GM12878 (cell line): ENCODE data around the gene HSFX4. TPM values are rescaled to one million over a fixed set of nuclear protein-coding genes. Genes with fewer than 3 reads are reported as not detected.
"Not testable (repeated sequence)": the region's sequence is repeated elsewhere in the genome, so short reads cannot be mapped to it uniquely, and the experiment has no call there.

Experiments used
- ATAC-seq: fragments of 200-7000 bp; cut with Tn5 transposase; 3 replicates; pipeline ENCODE4 v1.9.1; 2020; ENCODE audit warnings: mild to moderate bottlenecking, moderate library complexity
- BruUV-seq: library from RNA; stranded (reverse); fragments of 400-500 nt; replicated peaks from 2 replicates; lab custom pipeline; 2021; lab: Mats Ljungman, UMichigan
- CTCF ChIA-PET: fragments of 300-600 bp; sonication (Branson Sonifier 250); formaldehyde crosslinking; extraction: SDS; loops from one replicate; lab custom pipeline; 2021; ENCODE audit warnings: inconsistent platforms; lab: Yijun Ruan, JAX
- POLR2A ChIA-PET: fragments of 350-600 bp; formaldehyde crosslinking; extraction: SDS; loops from one replicate; lab custom pipeline; 2021; ENCODE audit warnings: inconsistent platforms; lab: Charles Lee
- RAD21 ChIA-PET: fragments of 300-600 bp; sonication (Branson Sonifier 250); formaldehyde crosslinking; loops from one replicate; lab custom pipeline; 2023; ENCODE audit warnings: antibody characterized with exemption; ENCODE audit not compliant: unreplicated experiment; lab: Charles Lee
- SMC1A ChIA-PET: fragments of 300-600 bp; sonication (Branson Sonifier 250); formaldehyde crosslinking; loops from one replicate; lab custom pipeline; 2023; ENCODE audit not compliant: unreplicated experiment, uncharacterized antibody; lab: Charles Lee
- DNase-seq: peaks from one replicate; pipeline ENCODE4 v3.0.0-alpha.2; 2011; ENCODE audit warnings: low read depth, low spot score
- FAIRE-seq: peaks from 3 replicates; lab custom pipeline; 2011; peaks lifted over from hg19 to GRCh38; lab: Jason Lieb, UNC
- H2AFZ ChIP-seq: 2 replicates; pipeline ENCODE4 v1.6.0; 2011; ENCODE audit warnings: low read depth, low read length, control low read depth; ENCODE audit not compliant: control insufficient read depth
- H3K27ac ChIP-seq: 2 replicates; pipeline ENCODE4 v1.5.1; 2011; ENCODE audit warnings: control low read depth; ENCODE audit not compliant: control insufficient read depth, insufficient read depth
- H3K27me3 ChIP-seq, 2 experiments: replicated peaks in 1 of 2; 2 replicates each; pipeline versions ENCODE4 v1.6.0 to v1.6.1; 2011; ENCODE audit warnings: low read length in 1 of 2; ENCODE audit not compliant: control insufficient read depth in 2 of 2, insufficient read depth in 2 of 2
- H3K36me3 ChIP-seq, 2 experiments: 2 replicates each; pipeline ENCODE4 v1.5.1; 2011; ENCODE audit warnings: low read length in 1 of 2; ENCODE audit not compliant: control insufficient read depth in 2 of 2, insufficient read depth in 2 of 2
- H3K4me1 ChIP-seq: 2 replicates; pipeline ENCODE4 v1.6.1; 2011; ENCODE audit warnings: mild to moderate bottlenecking, low read length, moderate library complexity, mixed read lengths; ENCODE audit not compliant: control insufficient read depth, insufficient read depth
- H3K4me2 ChIP-seq: 2 replicates; pipeline ENCODE4 v1.6.0; 2011; ENCODE audit warnings: control low read depth; ENCODE audit not compliant: control insufficient read depth, insufficient read depth
- H3K4me3 ChIP-seq: fragments of 200-600 bp; sonication (generic); 2 replicates; pipeline ENCODE4 v1.5.1; 2016
- H3K79me2 ChIP-seq: 2 replicates; pipeline ENCODE4 v1.6.0; 2011; ENCODE audit warnings: low read length; ENCODE audit not compliant: control insufficient read depth, insufficient read depth
- H3K9ac ChIP-seq: 2 replicates; pipeline ENCODE4 v1.8.0; 2011; ENCODE audit warnings: low read length, control low read depth, mixed read lengths; ENCODE audit not compliant: control insufficient read depth, insufficient read depth
- H3K9me3 ChIP-seq: replicated peaks from 3 replicates; pipeline ENCODE4 v1.5.1; 2011; ENCODE audit warnings: mild to moderate bottlenecking, low read length; ENCODE audit not compliant: control insufficient read depth, insufficient read depth
- H4K20me1 ChIP-seq: 2 replicates; pipeline ENCODE4 v1.6.0; 2011; ENCODE audit not compliant: control insufficient read depth, insufficient read depth
- DPF2 ChIP-seq: fragments of 450-650 bp; IDR thresholded peaks from 2 replicates; pipeline ENCODE4 v1.6.1; 2017; ENCODE audit warnings: mild to moderate bottlenecking
- EED ChIP-seq: sonication (generic); IDR thresholded peaks from 2 replicates; pipeline ENCODE4 v1.6.1; 2016; ENCODE audit warnings: antibody characterized with exemption, low read depth
- IKZF2 ChIP-seq, 2 experiments: fragments of 450-650 bp; IDR thresholded peaks; 2 replicates each; pipeline ENCODE4 v1.6.1; 2017; ENCODE audit warnings: mild to moderate bottlenecking in 2 of 2, moderate library complexity in 2 of 2
- NFIC ChIP-seq: IDR thresholded peaks from 2 replicates; pipeline ENCODE4 v1.6.1; 2012; ENCODE audit warnings: low read depth, mild to moderate bottlenecking, inconsistent platforms, low read length, moderate library complexity
- NFXL1 ChIP-seq: fragments of 450-650 bp; IDR thresholded peaks from 2 replicates; pipeline ENCODE4 v1.6.1; 2017; ENCODE audit warnings: antibody characterized with exemption, mild to moderate bottlenecking, borderline replicate concordance
- PML ChIP-seq: IDR thresholded peaks from 2 replicates; pipeline ENCODE4 v1.6.1; 2012; ENCODE audit warnings: low read length, inconsistent platforms
- POLR2A ChIP-seq: IDR thresholded peaks from 2 replicates; pipeline ENCODE4 v1.6.1; 2011; ENCODE audit warnings: low read depth, mild to moderate bottlenecking, low read length
- POLR2AphosphoS2 ChIP-seq: IDR thresholded peaks from 2 replicates; pipeline ENCODE4 v1.6.1; 2011; ENCODE audit warnings: low read depth, mild to moderate bottlenecking, low read length, improper control_type of control experiment, moderate library complexity
- SMAD5 ChIP-seq: IDR thresholded peaks from 2 replicates; pipeline ENCODE4 v1.6.1; 2016; ENCODE audit warnings: antibody characterized with exemption, low read depth
- STAT1 ChIP-seq: fragments of 450-650 bp; conservative IDR thresholded peaks from 2 replicates; pipeline ENCODE4 v1.6.1; 2014; ENCODE audit warnings: antibody characterized with exemption, mild to moderate bottlenecking
- ZNF622 ChIP-seq: fragments of 450-650 bp; IDR thresholded peaks from 2 replicates; pipeline ENCODE4 v1.6.1; 2017; ENCODE audit warnings: mild to moderate bottlenecking, inconsistent platforms
- ZSCAN29 ChIP-seq: fragments of 450-650 bp; IDR thresholded peaks from 2 replicates; pipeline ENCODE4 v1.6.1; 2017; ENCODE audit warnings: mild to moderate bottlenecking, moderate library complexity
- WGBS: methylation state at CpG from one replicate; pipeline ENCODE4 v1.1.6; 2016; ENCODE audit warnings: low lambda C conversion rate; ENCODE audit not compliant: insufficient replicate concordance, insufficient coverage; ENCODE audit errors: missing lambda C conversion rate; 5-methylcytosine and 5-hydroxymethylcytosine counted together
- in situ Hi-C: fragments of 300-500 bp; cut with MboI; formaldehyde crosslinking; loops from 9 replicates; pipeline ENCODE4 v1.14.3; 2018; ENCODE audit warnings: mixed read lengths
- intact Hi-C: fragments of 100-400 bp; cut with micrococcal nuclease; formaldehyde crosslinking; loops from one replicate; pipeline ENCODE4 v1.14.2; 2022; ENCODE audit not compliant: unreplicated experiment
- polyA plus RNA-seq, 11 experiments: library from polyadenylated mRNA; depleted of rRNA in 4 of 11; unstranded in 6 of 11; stranded (reverse) in 5 of 11; fragments of >200 nt; fragmentation: Nextera tagmentation in 4 of 11; fragmentation: Illumina TruSeq in 1 of 11; extraction: Ambion mirVana in 4 of 11; extraction: Trizol in 1 of 11; gene quantifications; 1 replicate in 1 of 11; 2 replicates in 10 of 11; pipeline versions ENCODE4 v1.2.1 to v1.2.3, GENCODE V29; 2011 to 2016; ENCODE audit warnings: inconsistent platforms in 2 of 11, missing spikeins in 2 of 11, low read depth in 1 of 11
- total RNA-seq, 4 experiments: library from RNA; depleted of rRNA in 3 of 4; stranded (reverse); fragments of >200 nt in 3 of 4; fragmentation: Illumina TruSeq in 1 of 4; extraction: Trizol in 1 of 4; gene quantifications; 2 replicates each; pipeline versions ENCODE4 v1.2.1 to v1.2.3, GENCODE V29; 2013 to 2021
- TF ChIP-seq, protein P1 (sequence below): fragments of 450-650 bp; IDR thresholded peaks from 2 replicates; pipeline ENCODE4 v1.6.1; 2017; ENCODE audit warnings: mild to moderate bottlenecking
- TF ChIP-seq, protein P2 (sequence below): fragments of 450-650 bp; conservative IDR thresholded peaks from 2 replicates; pipeline ENCODE4 v1.6.1; 2017; ENCODE audit warnings: mild to moderate bottlenecking, moderate library complexity

The HSFX4 gene
- total and polyA plus RNA-seq, 10 of the 15 experiments (the other 5 are each of a cell fraction or from before 2014, with no cell fraction given) = 0.11 to 0.24 (median 0.21) TPM; not detected in 6

DNA sequence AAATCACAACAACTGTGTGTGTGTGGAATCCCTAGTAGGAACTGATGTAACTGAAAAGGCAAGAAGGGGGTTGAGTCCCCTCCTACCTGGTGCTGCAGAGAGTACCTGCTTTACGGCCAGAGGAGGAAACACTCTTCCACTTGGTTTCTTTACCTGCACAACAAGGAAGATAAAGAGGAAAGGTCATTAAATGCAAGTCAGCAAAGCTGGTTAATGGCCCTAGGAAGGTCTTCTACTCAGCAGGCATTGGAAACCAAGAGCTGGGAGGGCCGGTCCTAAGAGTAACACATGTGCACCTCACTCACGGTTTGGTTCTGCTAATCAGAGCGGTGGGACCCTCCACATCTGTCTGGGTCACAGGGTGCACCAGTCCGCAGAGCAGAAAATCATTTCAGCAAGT, 8.0 kb downstream of the HSFX4 start:
- H4K20me1 ChIP-seq, DNase-seq, ATAC-seq, CTCF ChIA-PET, H2AFZ ChIP-seq, H3K27me3 ChIP-seq, SMC1A ChIA-PET, H3K9me3 ChIP-seq, H3K4me1 ChIP-seq, BruUV-seq, FAIRE-seq, H3K36me3 ChIP-seq, in situ Hi-C loops: not testable (repeated sequence)
- Histone ChIP-seq H3K27ac (peak overlapping the region; percentile 69), H3K4me2 (peak overlapping the region; percentile 70), H3K4me3 (peak overlapping the region; percentile 83), H3K79me2 (peaks cover 11% of the 10 kb centered on the region), H3K9ac (peak overlapping the region; percentile 82)
- 28% methylated on average over 4 of the region's 5 CpGs for WGBS
- ChIA-PET RAD21 (interaction anchor here (3.9 kb wide), 1 partner anchor 397 kb away, joined by 49 read pairs; the partner anchor contains the start of gene EOLA1), POLR2A (interaction anchor here (1.1 kb wide), 1 partner anchor 631 kb away, joined by 3 read pairs; the partner anchor contains the start of gene MTM1)
- intact Hi-C loops = loop anchor here (10.0 kb wide), 1 partner anchor 433 kb away; the partner anchor contains the start of gene IDS

DNA sequence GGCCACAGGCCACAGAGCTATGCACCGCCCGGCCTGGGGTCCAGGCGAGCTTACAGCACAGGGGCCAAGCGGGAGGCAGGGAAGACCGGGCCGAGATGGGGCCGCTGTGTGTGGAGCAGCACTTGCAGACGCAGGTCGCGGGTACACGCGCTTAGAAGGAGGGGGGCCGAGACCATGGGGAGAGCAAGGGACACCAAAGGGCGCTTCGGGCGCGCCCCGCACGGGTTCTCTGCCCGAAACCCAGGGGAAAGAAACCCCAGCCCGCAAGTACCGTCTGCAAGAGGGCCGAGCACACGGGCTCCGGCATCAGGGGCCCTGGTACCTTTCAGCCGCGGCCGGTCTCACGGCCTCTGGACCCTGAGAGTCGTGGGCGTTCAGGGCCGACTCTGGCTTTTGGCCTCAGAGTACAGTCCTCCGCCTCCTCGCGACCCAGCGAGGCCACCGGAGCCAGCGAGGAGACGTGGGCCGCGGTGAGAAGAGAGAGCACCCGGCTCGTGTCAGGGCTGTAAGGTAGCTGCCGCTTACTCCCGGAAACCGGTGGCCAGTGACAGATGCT, 8.6 kb downstream of the HSFX4 start:
- intact Hi-C loops = loop anchor here (10.0 kb wide), 1 partner anchor 433 kb away; the partner anchor contains the start of gene IDS
- peak overlapping the region; percentile 83 for H3K4me3 ChIP-seq
- DNase-seq (no peak), FAIRE-seq (no peak), ATAC-seq (no peak; the same call in 2 of the 3 replicates)
- peaks cover 0 to 1% of the 10 kb centered on the region in 2 experiments; a peak in 1 of 4 replicates for H3K36me3 ChIP-seq
- H3K9me3 ChIP-seq = no peaks in the 10 kb centered on the region; the same call in 2 of the 3 replicates
- POLR2A ChIA-PET = interaction anchor here (0.8 to 3.1 kb wide), 4 partner anchors 108 to 630 kb away, joined by 3 to 34 read pairs (median 4); partner anchors contain the start of genes EOLA1 and MTM1
- H3K27me3 ChIP-seq = no peaks in the 10 kb centered on the region
- BruUV-seq = no TSS peak
- in situ Hi-C loops = no loop called here
- H4K20me1 ChIP-seq = no peaks in the 10 kb centered on the region
- SMC1A ChIA-PET = interaction anchor here (0.9 to 1.4 kb wide), 2 partner anchors 732 to 762 kb away, joined by 3 read pairs; no protein-coding TSS in a partner anchor
- peak overlapping the region; percentile 82 for H3K9ac ChIP-seq
- RAD21 ChIA-PET = interaction anchor here (1.2 to 3.9 kb wide), 4 partner anchors 22 to 398 kb away, joined by 5 to 49 read pairs (median 10); partner anchors contain the start of gene EOLA1
- H3K27ac ChIP-seq = peak overlapping the region; percentile 69
- peak overlapping the region; percentile 30 for H2AFZ ChIP-seq
- WGBS = 45% methylated on average over 46 of the region's 46 CpGs
- CTCF ChIA-PET = interaction anchor here (0.8 to 1.0 kb wide), 4 partner anchors 21 to 432 kb away, joined by 3 to 5 read pairs (median 4); no protein-coding TSS in a partner anchor
- H3K4me1 ChIP-seq = no peaks in the 10 kb centered on the region
- H3K79me2 ChIP-seq = peaks cover 11% of the 10 kb centered on the region
- H3K4me2 ChIP-seq = peak overlapping the region; percentile 70
- TF ChIP-seq NFIC (no peak), POLR2A (peak; percentile 88), SMAD5 (no peak), PML (no peak), POLR2AphosphoS2 (peak; percentile 59; the same call in 1 of the 2 replicates), ZSCAN29 (no peak), EED (no peak), ZNF622 (no peak), STAT1 (no peak), NFXL1 (no peak), DPF2 (no peak), IKZF2 (IDR thresholded peaks at IDR 0.05) (no peak)
- TF ChIP-seq, protein P1, sequence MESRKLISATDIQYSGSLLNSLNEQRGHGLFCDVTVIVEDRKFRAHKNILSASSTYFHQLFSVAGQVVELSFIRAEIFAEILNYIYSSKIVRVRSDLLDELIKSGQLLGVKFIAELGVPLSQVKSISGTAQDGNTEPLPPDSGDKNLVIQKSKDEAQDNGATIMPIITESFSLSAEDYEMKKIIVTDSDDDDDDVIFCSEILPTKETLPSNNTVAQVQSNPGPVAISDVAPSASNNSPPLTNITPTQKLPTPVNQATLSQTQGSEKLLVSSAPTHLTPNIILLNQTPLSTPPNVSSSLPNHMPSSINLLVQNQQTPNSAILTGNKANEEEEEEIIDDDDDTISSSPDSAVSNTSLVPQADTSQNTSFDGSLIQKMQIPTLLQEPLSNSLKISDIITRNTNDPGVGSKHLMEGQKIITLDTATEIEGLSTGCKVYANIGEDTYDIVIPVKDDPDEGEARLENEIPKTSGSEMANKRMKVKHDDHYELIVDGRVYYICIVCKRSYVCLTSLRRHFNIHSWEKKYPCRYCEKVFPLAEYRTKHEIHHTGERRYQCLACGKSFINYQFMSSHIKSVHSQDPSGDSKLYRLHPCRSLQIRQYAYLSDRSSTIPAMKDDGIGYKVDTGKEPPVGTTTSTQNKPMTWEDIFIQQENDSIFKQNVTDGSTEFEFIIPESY = no peak
- TF ChIP-seq, protein P2, sequence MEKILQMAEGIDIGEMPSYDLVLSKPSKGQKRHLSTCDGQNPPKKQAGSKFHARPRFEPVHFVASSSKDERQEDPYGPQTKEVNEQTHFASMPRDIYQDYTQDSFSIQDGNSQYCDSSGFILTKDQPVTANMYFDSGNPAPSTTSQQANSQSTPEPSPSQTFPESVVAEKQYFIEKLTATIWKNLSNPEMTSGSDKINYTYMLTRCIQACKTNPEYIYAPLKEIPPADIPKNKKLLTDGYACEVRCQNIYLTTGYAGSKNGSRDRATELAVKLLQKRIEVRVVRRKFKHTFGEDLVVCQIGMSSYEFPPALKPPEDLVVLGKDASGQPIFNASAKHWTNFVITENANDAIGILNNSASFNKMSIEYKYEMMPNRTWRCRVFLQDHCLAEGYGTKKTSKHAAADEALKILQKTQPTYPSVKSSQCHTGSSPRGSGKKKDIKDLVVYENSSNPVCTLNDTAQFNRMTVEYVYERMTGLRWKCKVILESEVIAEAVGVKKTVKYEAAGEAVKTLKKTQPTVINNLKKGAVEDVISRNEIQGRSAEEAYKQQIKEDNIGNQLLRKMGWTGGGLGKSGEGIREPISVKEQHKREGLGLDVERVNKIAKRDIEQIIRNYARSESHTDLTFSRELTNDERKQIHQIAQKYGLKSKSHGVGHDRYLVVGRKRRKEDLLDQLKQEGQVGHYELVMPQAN = peak; percentile 36; the same call in 1 of the 2 replicates
